ENCODE results near the gene SNX10. TPM values are rescaled to one million over a fixed set of nuclear protein-coding genes. Genes with fewer than 3 reads are reported as not detected.

SNX10 gene
- total RNA-seq, 1 experiment from 2014 or later, result 7.9 TPM

DNA sequence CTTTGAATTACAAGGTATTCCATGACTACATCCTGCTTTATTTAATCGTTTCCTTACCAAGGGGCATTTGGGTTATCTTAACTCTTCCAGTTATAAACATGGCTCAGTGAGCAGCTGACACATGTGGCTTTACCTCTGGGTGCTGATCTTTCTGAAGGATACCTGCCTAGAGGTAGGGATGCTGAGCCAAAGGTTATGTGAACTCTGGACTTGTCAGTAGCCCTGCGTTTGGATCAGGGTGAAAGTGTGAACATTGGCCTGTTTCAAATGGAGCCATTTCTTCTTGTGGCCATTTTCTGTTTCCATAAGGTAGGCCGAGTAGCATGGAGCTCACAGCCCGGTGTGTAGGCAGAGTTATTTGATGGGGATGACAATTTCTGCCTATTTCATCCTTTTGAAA lies 29.2 kb downstream of the SNX10 start:
- ATAC-seq (no peak), DNase-seq (no peak)
- H3K9me2 ChIP-seq (replicated peaks; ENCODE audit: low read length), result no peaks in the 10 kb centered on the region
- intact Hi-C loops (cut with micrococcal nuclease), result no loop called here
- H3K4me2 ChIP-seq (ENCODE audit: low read length), result no peak overlapping the region
- H3K79me2 ChIP-seq (ENCODE audit: low read length), result no peaks in the 10 kb centered on the region
- no peak overlapping the region for H3K4me3 ChIP-seq (ENCODE audit: low read length)
- POLR2A ChIA-PET (ENCODE audit: unreplicated experiment), result no interaction called here
- no peak overlapping the region for H3K27ac ChIP-seq (ENCODE audit: low read length)
- H3K36me3 ChIP-seq (ENCODE audit: low read depth, low read length), result no peaks in the 10 kb centered on the region
- H3K4me1 ChIP-seq (ENCODE audit: insufficient read depth, low read length), result peaks cover 6% of the 10 kb centered on the region; the same call in 1 of the 2 replicates
- no TSS peak for BruUV-seq (replicated peaks)
- TF ChIP-seq EZH2 (IDR thresholded peaks at IDR 0.05; ENCODE audit: low read length, unreplicated experiment), result no peak
- H3K9me3 ChIP-seq (ENCODE audit: low read length), result no peaks in the 10 kb centered on the region
- no peaks in the 10 kb centered on the region for H3K27me3 ChIP-seq (ENCODE audit: low read length)
- H3K9ac ChIP-seq (ENCODE audit: low read length), result no peak overlapping the region
- no peaks in the 10 kb centered on the region for H4K20me1 ChIP-seq (ENCODE audit: low read length)
- no peaks in the 10 kb centered on the region for H3F3A ChIP-seq (ENCODE audit: low read length, unreplicated experiment)
- CTCF ChIA-PET, result no interaction called here
- H2AFZ ChIP-seq (ENCODE audit: low read length), result no peak overlapping the region

DNA sequence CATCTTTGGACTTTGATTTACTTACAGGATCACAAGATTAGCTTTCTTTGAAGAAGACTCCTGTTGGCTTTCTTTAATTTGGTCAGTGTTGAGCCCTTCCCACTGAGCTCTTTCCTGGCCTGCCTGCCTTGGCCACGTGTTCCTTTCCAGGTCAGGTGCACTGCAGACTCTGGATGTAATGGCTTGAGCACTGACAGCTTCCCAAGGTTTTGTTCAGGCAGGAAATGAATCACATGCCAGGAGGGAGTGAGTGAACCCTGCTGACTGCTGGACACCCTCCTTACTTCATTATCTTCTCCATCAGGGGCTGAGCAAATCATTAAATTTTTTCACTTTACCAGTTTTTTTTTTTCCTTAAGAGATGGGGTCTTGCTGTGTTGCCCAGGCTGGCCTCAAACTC lies 29.8 kb downstream of the SNX10 start:
- Histone ChIP-seq H3K9me3 (ENCODE audit: low read length) (no peaks in the 10 kb centered on the region), H3F3A (ENCODE audit: low read length, unreplicated experiment) (no peaks in the 10 kb centered on the region), H3K79me2 (ENCODE audit: low read length) (no peaks in the 10 kb centered on the region), H3K9ac (ENCODE audit: low read length) (no peak overlapping the region), H3K4me3 (ENCODE audit: low read length) (no peak overlapping the region), H3K4me1 (ENCODE audit: insufficient read depth, low read length) (peaks cover 6% of the 10 kb centered on the region; the same call in 1 of the 2 replicates), H3K36me3 (ENCODE audit: low read depth, low read length) (no peaks in the 10 kb centered on the region), H4K20me1 (ENCODE audit: low read length) (no peaks in the 10 kb centered on the region), H3K4me2 (ENCODE audit: low read length) (no peak overlapping the region), H3K9me2 (replicated peaks; ENCODE audit: low read length) (no peaks in the 10 kb centered on the region), H3K27ac (ENCODE audit: low read length) (no peak overlapping the region), H3K27me3 (ENCODE audit: low read length) (no peaks in the 10 kb centered on the region), H2AFZ (ENCODE audit: low read length) (no peak overlapping the region)
- ChIA-PET CTCF (no interaction called here), POLR2A (ENCODE audit: unreplicated experiment) (no interaction called here)
- DNase-seq (peak; percentile 52), ATAC-seq (peak; percentile 81)
- TF ChIP-seq, protein P1, sequence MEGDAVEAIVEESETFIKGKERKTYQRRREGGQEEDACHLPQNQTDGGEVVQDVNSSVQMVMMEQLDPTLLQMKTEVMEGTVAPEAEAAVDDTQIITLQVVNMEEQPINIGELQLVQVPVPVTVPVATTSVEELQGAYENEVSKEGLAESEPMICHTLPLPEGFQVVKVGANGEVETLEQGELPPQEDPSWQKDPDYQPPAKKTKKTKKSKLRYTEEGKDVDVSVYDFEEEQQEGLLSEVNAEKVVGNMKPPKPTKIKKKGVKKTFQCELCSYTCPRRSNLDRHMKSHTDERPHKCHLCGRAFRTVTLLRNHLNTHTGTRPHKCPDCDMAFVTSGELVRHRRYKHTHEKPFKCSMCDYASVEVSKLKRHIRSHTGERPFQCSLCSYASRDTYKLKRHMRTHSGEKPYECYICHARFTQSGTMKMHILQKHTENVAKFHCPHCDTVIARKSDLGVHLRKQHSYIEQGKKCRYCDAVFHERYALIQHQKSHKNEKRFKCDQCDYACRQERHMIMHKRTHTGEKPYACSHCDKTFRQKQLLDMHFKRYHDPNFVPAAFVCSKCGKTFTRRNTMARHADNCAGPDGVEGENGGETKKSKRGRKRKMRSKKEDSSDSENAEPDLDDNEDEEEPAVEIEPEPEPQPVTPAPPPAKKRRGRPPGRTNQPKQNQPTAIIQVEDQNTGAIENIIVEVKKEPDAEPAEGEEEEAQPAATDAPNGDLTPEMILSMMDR (conservative IDR thresholded peaks at IDR 0.05; ENCODE audit: low read depth, low read length), result no peak
- TF ChIP-seq EZH2phosphoT487 (IDR thresholded peaks at IDR 0.05; ENCODE audit: borderline replicate concordance, low read length) (no peak), EZH2 (IDR thresholded peaks at IDR 0.05; ENCODE audit: low read length, unreplicated experiment) (no peak)
- no TSS peak for BruUV-seq (replicated peaks)
- intact Hi-C loops (cut with micrococcal nuclease), result no loop called here

DNA sequence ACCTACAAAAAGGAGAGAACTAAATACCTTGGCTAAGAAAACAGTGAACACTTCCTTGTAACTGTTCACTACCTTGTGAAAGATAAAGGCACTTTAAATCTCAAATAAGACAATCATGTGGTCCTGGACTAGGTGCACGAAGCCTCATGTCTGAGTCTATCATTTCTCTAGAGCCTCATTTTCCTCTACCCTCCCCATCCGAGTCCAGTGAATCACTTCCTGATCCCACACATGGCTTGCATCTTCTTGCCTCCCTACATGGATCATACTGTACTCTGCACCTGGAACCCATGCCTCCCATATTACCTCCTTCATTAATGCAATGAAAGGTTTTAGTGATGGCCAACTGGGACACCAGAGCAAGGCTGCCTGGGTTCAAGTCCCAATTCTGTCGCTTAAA lies 34.5 kb downstream of the SNX10 start:
- H3K27ac ChIP-seq (ENCODE audit: low read length), result no peak overlapping the region
- POLR2A ChIA-PET (ENCODE audit: unreplicated experiment), result no interaction called here
- no peak for TF ChIP-seq EZH2 (IDR thresholded peaks at IDR 0.05; ENCODE audit: low read length, unreplicated experiment)
- TF ChIP-seq EZH2phosphoT487 (IDR thresholded peaks at IDR 0.05; ENCODE audit: borderline replicate concordance, low read length), result no peak
- TF ChIP-seq, protein P1 (conservative IDR thresholded peaks at IDR 0.05; ENCODE audit: low read depth, low read length), result no peak
- no TSS peak for BruUV-seq (replicated peaks)
- no peak overlapping the region for H3K9ac ChIP-seq (ENCODE audit: low read length)
- intact Hi-C loops (cut with micrococcal nuclease), result no loop called here
- no peaks in the 10 kb centered on the region for H4K20me1 ChIP-seq (ENCODE audit: low read length)
- H3K9me3 ChIP-seq (ENCODE audit: low read length), result no peaks in the 10 kb centered on the region
- H3F3A ChIP-seq (ENCODE audit: low read length, unreplicated experiment), result no peaks in the 10 kb centered on the region
- H3K4me1 ChIP-seq (ENCODE audit: insufficient read depth, low read length), result peaks cover 3% of the 10 kb centered on the region; the same call in 1 of the 2 replicates
- no peak overlapping the region for H3K4me2 ChIP-seq (ENCODE audit: low read length)
- H2AFZ ChIP-seq (ENCODE audit: low read length), result no peak overlapping the region
- peak; percentile 7 for DNase-seq
- no peaks in the 10 kb centered on the region for H3K36me3 ChIP-seq (ENCODE audit: low read depth, low read length)
- H3K79me2 ChIP-seq (ENCODE audit: low read length), result no peaks in the 10 kb centered on the region
- no peaks in the 10 kb centered on the region for H3K27me3 ChIP-seq (ENCODE audit: low read length)
- H3K4me3 ChIP-seq (ENCODE audit: low read length), result no peak overlapping the region
- H3K9me2 ChIP-seq (replicated peaks; ENCODE audit: low read length), result no peaks in the 10 kb centered on the region
- ATAC-seq, result no peak
- CTCF ChIA-PET, result no interaction called here

Measured in PC-3 (cell line).